Left lung (tissue), 10 donors: ENCODE measurements around the gene ASTN1. TPM values are rescaled to one million over a fixed set of nuclear protein-coding genes. Genes with fewer than 3 reads are reported as not detected.
A peak's percentile ranks its signal among the peaks of the same experiment; 100 is the strongest.

Experiments used
- ATAC-seq: fragments of 200-7000 bp; cut with Tn5 transposase; one replicate; pipeline ENCODE4 v1.9.1; 2020; ENCODE audit warnings: moderate library complexity
- DNase-seq, 4 donors: peaks; one replicate each; pipeline ENCODE4 v3.0.0-alpha.2; 2013 to 2020
- H3K27ac ChIP-seq, 2 donors: fragments of 200-600 bp; sonication (generic) in 1 of 2; one replicate each; pipeline versions ENCODE4 v1.5.0 to v1.8.0; 2020 to 2021
- H3K27me3 ChIP-seq, 2 donors: fragments of 200-600 bp; sonication (generic) in 1 of 2; one replicate each; pipeline versions ENCODE4 v1.5.0 to v1.8.0; 2020 to 2021
- H3K36me3 ChIP-seq, 2 donors: fragments of 200-600 bp; sonication (generic) in 1 of 2; one replicate each; pipeline versions ENCODE4 v1.5.0 to v1.8.0; 2020 to 2021
- H3K4me1 ChIP-seq, 2 donors: fragments of 200-600 bp; one replicate each; pipeline ENCODE4 v1.8.0; 2021
- H3K4me3 ChIP-seq, 2 donors: fragments of 200-600 bp; sonication (generic) in 1 of 2; one replicate each; pipeline versions ENCODE4 v1.5.0 to v1.8.0; 2020 to 2021; ENCODE audit warnings: mild to moderate bottlenecking in 1 of 2
- H3K9me3 ChIP-seq, 2 donors: fragments of 200-600 bp; sonication (generic) in 1 of 2; one replicate each; pipeline versions ENCODE4 v1.5.0 to v1.8.0; 2020 to 2021
- intact Hi-C, 2 donors: fragments of 100-400 bp; cut with DNase I; formaldehyde crosslinking; loops; one replicate each; pipeline versions ENCODE4 v1.11.2 to v1.14.2; 2022
- polyA plus RNA-seq, 6 donors: library from polyadenylated mRNA; unstranded; fragments of 120-200 nt; gene quantifications; one replicate each; pipeline ENCODE4 v1.2.1, GENCODE V29; 2013; ENCODE audit not compliant: insufficient read length in 6 of 6
- total RNA-seq, 2 donors: library from RNA; stranded (reverse); fragmentation: NEBNext Ultra II Directional; extraction: Animal tissue kit (Norgen Biotek cat#: 25700); gene quantifications; one replicate each; pipeline ENCODE4 v1.2.1, GENCODE V29; 2021
- TF ChIP-seq, protein P1 (sequence below), 2 donors: fragments of 200-600 bp; sonication (generic) in 1 of 2; IDR thresholded peaks; one replicate each; pipeline versions ENCODE4 v1.5.0 to v1.8.0; 2021; ENCODE audit warnings: antibody characterized with exemption in 2 of 2
- donor health status: DM: no; HTN: yes; CAD: no.
- donor health status: DM: no; HTN: no; CAD: no.

ASTN1 gene
- total and polyA plus RNA-seq, 8 donors = 0.10 to 3.1 (median 2.2) TPM

DNA sequence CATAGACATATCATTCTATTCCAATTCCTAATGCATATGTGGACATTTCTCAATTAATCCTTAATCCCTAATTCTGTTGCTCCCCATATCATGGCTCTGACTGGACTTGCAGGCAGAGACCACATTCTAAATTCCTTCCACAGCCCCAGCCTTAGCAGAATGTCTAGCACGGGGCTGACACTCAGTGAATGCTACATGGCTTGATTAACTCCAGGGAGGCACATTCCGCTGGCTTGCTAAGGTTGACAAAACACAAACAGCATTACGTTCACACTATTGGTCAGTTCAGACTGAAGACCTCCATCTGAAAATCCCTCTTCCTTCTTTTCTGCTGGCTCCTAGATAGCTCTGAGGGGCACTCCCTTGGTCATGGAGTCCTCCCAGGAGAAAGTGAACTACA lies 119.4 kb downstream of the ASTN1 start:
- no peak overlapping the region for H3K27ac ChIP-seq
- ATAC-seq (no peak), DNase-seq (no peak)
- no peaks in the 10 kb centered on the region for H3K27me3 ChIP-seq
- intact Hi-C loops = no loop called here
- H3K36me3 ChIP-seq = no peaks in the 10 kb centered on the region
- H3K4me1 ChIP-seq = no peaks in the 10 kb centered on the region
- TF ChIP-seq, protein P1, sequence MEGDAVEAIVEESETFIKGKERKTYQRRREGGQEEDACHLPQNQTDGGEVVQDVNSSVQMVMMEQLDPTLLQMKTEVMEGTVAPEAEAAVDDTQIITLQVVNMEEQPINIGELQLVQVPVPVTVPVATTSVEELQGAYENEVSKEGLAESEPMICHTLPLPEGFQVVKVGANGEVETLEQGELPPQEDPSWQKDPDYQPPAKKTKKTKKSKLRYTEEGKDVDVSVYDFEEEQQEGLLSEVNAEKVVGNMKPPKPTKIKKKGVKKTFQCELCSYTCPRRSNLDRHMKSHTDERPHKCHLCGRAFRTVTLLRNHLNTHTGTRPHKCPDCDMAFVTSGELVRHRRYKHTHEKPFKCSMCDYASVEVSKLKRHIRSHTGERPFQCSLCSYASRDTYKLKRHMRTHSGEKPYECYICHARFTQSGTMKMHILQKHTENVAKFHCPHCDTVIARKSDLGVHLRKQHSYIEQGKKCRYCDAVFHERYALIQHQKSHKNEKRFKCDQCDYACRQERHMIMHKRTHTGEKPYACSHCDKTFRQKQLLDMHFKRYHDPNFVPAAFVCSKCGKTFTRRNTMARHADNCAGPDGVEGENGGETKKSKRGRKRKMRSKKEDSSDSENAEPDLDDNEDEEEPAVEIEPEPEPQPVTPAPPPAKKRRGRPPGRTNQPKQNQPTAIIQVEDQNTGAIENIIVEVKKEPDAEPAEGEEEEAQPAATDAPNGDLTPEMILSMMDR (IDR thresholded peaks at IDR 0.05) = no peak
- H3K9me3 ChIP-seq = no peaks in the 10 kb centered on the region
- H3K4me3 ChIP-seq = no peak overlapping the region

DNA sequence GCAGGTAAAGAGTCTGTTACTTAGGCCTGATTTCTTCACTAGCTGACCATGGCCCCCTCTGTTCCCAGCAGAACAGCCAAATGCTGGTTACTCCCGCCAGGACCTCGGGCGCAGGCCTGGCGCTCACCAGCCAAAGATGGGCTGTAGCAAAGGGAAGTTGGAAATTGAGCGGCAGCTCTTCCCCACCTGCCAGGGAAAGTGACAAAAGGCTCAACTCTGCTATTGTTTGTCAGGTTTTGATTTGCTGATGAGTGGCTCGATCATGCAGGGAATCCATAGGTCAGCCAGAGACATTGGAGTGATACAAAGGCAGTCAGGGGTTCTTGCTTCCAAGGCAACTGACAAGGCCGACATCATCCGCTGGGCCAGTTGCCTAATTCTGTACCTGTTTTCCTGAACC lies 120.1 kb downstream of the ASTN1 start:
- H3K36me3 ChIP-seq = no peaks in the 10 kb centered on the region
- ATAC-seq (no peak), DNase-seq (no peak)
- H3K27ac ChIP-seq = no peak overlapping the region
- no peaks in the 10 kb centered on the region for H3K4me1 ChIP-seq
- H3K9me3 ChIP-seq = no peaks in the 10 kb centered on the region
- H3K4me3 ChIP-seq = no peak overlapping the region
- TF ChIP-seq, protein P1 (IDR thresholded peaks at IDR 0.05) = no peak
- no peaks in the 10 kb centered on the region for H3K27me3 ChIP-seq
- intact Hi-C loops = no loop called here

GRCh38 chr1:177043597-177043996 lies 120.9 kb downstream of the ASTN1 start:
- H3K27ac ChIP-seq = no peak overlapping the region
- H3K36me3 ChIP-seq = no peaks in the 10 kb centered on the region
- H3K4me1 ChIP-seq = no peaks in the 10 kb centered on the region
- no peak overlapping the region for H3K4me3 ChIP-seq
- TF ChIP-seq, protein P1 (IDR thresholded peaks at IDR 0.05) = no peak
- intact Hi-C loops = no loop called here
- no peaks in the 10 kb centered on the region for H3K9me3 ChIP-seq
- no peak for ATAC-seq
- no peak for DNase-seq
- no peaks in the 10 kb centered on the region for H3K27me3 ChIP-seq

DNA sequence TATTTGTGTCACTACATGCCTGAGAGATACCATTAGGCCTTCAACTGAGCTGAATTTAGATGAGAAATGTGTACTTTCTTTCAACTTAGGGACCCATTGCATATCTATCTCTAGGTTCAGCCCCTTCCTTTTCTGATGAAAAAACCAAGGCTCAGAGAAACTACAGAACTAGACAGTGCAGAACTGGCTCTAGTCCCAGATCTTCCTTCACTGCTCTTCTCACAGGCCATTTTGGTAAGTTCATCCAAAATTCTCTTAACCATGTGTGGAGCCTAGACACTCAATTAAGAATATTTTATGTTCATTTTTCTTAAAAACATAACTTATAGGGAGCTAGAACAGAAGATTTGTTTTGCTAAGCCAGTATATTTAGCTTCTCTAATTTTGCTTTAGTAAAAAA lies 128.9 kb downstream of the ASTN1 start:
- H3K36me3 ChIP-seq = no peaks in the 10 kb centered on the region
- H3K27me3 ChIP-seq = peaks cover 0 to 8% of the 10 kb centered on the region in 2 donors
- no peaks in the 10 kb centered on the region for H3K4me1 ChIP-seq
- TF ChIP-seq, protein P1 (IDR thresholded peaks at IDR 0.05) = no peak
- intact Hi-C loops = no loop called here
- DNase-seq (peak in 2 of 4 donors; percentile 14 to 36), ATAC-seq (no peak)
- H3K4me3 ChIP-seq = no peak overlapping the region
- H3K9me3 ChIP-seq = no peaks in the 10 kb centered on the region
- H3K27ac ChIP-seq = no peak overlapping the region

DNA sequence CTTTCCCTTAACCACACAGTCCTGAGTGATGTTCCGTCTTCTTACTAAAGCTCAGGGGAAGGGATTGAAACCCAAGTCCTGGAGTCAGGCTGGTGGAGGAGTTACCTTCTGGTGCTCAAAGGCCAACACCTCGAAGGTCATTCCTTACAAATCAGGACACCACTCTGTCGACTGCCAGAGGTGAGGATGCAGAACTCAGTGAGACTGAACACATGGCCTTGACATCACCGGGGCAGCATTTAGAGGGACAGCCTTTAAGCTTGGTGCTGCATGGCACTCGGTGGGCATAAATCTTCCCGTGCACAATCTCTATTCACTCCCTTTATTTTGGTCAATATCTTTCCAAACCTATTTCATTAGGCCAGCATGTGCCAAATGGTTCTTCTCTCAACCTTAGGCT lies 130.9 kb downstream of the ASTN1 start:
- H3K4me1 ChIP-seq = no peaks in the 10 kb centered on the region
- H3K27ac ChIP-seq = no peak overlapping the region
- no peaks in the 10 kb centered on the region for H3K9me3 ChIP-seq
- intact Hi-C loops = no loop called here
- H3K4me3 ChIP-seq = no peak overlapping the region
- no peak for DNase-seq
- H3K27me3 ChIP-seq = peaks cover 0 to 8% of the 10 kb centered on the region in 2 donors
- TF ChIP-seq, protein P1 (IDR thresholded peaks at IDR 0.05) = no peak
- no peak for ATAC-seq
- H3K36me3 ChIP-seq = no peaks in the 10 kb centered on the region
